Stimulated activated CD4-positive, alpha-beta T cell treated with anti-CD3 and anti-CD28 coated beads, Interleukin-4, amount 100 ng/mL, for 4 hours (primary cell): ENCODE measurements around the gene TEX29.

Experiments
- DNase-seq, 2 experiments: peaks; one replicate each; pipeline ENCODE4 v3.0.0-alpha.2; 2020

The TEX29 gene

GRCh38 chr13:111319998-111320911 lies at the start of gene TEX29:
Gene TEX29, plus strand, starts transcription at chr13:111320642. Its CDS starts 249 bp downstream, at chr13:111320891.
- no peak for DNase-seq

DNA sequence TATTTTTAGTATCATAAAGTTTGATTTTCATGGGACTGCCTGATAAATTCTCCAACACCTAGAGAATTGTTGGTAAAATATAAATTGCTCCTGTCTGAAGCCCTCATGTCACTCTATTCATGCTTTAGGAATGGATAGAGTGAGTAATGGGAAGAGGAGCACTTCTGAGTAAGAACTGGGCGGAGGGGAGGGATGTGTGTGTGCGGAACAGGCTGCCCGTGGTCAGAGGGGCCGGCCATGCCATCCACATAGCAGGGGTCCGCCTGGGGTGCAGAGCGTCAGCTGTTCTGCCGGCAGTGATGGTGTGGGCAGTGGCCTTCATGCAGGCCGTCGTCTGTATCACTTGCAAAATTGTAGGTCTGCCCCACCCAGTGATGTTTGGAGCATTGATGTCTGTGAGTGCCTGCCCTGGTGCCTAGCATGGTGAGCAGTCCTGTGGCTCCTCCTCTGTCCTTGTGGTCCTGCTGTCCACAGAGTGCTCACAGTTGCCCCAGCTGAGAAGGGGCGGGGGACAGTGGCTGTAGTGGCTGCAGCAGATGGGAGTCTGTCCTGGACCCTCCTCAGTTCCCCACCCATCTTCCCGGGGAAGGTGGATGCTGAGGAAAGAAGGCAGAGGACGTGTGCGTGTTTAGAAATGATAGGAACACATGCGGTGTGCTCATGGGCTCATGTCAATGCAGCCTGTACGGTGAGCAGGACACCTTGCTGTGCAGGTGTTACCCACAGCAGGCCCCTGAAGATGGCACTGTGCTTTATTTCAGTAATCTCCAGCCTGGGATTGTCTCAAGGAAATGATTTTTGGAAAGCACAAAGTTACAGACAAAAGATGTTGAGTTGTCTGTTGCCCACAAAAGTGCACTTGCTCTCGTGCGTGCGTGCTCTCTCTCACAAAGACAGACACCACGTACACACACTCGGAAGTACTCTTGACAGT lies 49.4 kb upstream of the TEX29 start:
- no peak for DNase-seq

- no peak for DNase-seq
Measured at GRCh38 chr13:111272117-111272516, 48.3 kb upstream of the TEX29 start.

DNA sequence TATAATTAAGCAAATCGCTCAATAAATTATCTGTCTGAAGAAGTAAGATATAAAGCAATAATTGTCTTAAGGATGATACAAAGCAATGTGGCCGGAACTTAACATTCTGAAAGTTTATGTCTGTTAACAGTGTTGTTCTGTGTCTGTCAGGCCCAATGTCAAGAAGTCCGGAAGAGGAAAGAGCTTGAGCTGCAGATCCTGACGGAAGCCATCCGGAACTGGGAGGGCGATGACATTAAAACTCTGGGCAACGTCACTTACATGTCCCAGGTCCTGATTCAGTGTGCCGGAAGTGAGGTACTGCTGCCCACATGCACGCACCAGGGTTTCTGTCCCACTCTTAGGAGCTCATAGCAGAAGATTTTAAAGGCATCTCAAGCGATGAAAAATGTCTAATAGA lies 45.1 kb upstream of the TEX29 start:
- DNase-seq: no peak

DNA sequence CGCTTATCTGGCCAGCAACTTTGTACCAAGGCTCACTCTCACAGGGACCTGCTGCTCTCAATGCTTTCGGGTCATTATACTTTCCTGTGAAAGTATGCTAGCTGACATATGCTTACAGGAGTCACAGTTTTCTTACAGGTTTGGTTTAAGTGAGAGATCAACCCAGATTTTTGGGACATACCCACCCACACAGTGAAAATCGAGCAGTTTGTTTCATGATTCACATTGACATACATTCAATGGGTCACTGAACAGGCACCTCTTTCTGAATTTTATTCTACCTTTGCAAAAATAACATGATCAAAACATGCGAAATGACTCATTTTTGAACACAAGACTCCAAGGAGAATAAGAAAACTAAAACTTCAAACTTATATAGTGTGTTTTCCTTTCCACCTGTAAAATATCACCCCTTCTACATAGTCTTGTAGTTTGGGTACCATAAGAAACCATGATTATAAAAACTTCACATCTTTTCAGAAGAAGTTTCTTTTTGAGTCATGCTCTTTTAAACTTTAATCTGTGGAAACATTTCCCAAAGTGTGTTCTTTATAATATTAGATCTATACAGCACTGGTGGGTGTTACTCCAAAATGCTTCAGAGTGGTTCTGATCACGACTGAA lies 44.3 kb upstream of the TEX29 start:
- no peak for DNase-seq

GRCh38 chr13:111278258-111278657 lies 42.2 kb upstream of the TEX29 start:
- DNase-seq: no peak

GRCh38 chr13:111278743-111279652 lies 41.4 kb upstream of the TEX29 start:
- no peak for DNase-seq

- DNase-seq: no peak
Measured at GRCh38 chr13:111280226-111280625, 40.2 kb upstream of the TEX29 start.

- no peak for DNase-seq
Measured at GRCh38 chr13:111280681-111281585, 39.5 kb upstream of the TEX29 start.

GRCh38 chr13:111281751-111282311 lies 38.6 kb upstream of the TEX29 start:
- no peak for DNase-seq

- no peak for DNase-seq
Measured at GRCh38 chr13:111282425-111282824, 38.0 kb upstream of the TEX29 start.

DNA sequence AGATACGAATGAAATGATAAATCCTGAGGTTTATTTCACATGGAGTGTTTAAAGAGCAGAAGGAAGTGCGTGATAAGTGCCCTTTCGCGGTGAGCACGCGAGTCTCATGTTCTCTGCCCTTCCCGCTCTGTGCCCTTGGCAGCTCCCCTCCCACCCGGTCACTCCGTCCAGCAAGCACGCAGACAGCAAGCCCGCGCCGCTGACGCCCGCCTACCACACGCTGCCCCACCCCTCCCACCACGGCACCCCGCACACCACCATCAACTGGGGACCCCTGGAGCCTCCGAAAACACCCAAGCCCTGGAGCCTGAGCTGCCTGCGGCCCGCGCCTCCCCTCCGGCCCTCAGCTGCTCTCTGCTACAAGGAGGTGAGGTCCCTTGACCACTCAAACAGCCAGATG lies 37.4 kb upstream of the TEX29 start:
- DNase-seq: no peak

DNA sequence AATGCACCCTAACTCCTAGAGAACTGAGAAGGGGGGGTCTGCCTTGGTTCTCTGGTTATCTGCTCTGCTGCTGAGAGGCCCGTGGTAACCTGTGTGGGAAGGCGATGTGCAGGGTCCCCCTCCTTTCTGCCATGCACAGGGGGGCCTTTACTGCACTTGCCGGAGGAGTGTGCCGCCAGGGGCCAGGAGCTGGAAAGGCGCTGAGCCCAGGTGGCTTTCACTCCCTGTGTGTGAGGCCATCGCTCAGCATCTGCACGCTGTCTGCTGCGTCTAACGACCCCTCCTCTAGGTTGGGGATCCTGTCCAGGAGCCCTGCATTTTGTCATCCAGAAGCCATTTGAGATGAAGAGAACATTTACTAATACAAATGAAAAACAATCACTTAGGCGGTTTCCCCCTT lies 37.0 kb upstream of the TEX29 start:
- no peak for DNase-seq

GRCh38 chr13:111283991-111284390 lies 36.5 kb upstream of the TEX29 start:
- DNase-seq: no peak

DNA sequence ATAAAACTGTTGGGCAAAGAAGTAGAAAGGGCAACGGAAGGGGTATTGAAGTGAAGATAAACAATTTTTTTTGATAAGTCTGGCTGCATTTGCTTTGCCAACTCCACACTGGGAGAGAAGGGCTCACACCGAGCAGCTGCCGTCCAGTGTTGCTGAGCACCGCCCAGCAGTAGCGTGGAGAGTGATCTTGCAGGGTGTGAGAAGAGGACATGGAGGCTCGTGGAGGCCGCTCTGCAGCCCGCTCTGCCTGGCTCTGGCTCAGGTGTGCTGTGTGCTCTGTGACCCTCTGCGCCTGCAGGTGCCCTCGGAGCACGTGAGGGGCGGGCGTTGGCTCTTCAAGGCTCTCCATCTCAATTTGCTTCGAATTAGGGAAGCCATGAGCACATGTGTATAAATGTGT lies 35.9 kb upstream of the TEX29 start:
- DNase-seq: no peak

DNA sequence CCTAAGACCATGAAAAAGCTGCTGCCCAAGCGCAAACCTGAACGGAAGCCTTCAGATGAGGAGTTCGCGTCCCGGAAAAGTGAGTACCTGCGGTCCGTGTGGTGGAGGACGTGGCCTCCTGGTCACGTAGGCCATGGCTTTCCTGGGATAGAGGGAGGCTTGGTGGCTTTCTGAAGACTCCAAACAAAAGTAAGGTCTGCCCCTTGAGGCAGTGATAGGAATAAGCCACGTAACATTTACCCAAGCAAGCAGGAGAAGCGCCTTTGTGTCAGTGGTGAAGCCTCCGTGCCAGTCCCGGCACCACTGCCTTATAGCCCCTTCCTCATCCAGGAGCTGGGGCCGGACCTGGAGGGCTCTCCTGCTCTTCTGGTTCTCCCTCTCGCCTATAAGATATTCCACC lies 34.3 kb upstream of the TEX29 start:
- DNase-seq: no peak

- no peak for DNase-seq
Measured at GRCh38 chr13:111286749-111287148, 33.7 kb upstream of the TEX29 start.

- DNase-seq: no peak
Measured at GRCh38 chr13:111287201-111287600, 33.2 kb upstream of the TEX29 start.

DNA sequence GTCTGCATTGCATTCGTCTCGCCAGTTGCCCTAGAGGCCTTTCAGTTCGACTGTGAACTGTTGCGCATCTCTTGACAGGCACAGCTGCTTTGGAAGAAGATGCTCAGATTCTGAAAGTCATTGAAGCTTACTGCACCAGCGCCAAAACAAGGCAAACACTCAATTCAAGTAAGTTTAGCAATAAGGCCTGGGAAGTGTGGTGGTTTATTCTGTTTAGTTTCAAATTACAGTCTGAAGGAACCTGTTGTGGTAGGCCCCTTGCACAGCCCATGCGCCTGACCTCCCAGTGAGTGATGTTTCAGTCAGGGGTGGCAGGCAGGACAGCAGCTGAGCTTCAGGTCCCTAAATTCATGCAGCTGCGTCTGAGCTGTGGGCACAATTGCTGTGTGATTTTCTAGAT lies 32.2 kb upstream of the TEX29 start:
- DNase-seq: no peak

- no peak for DNase-seq
Measured at GRCh38 chr13:111289251-111289650, 31.2 kb upstream of the TEX29 start.

GRCh38 chr13:111291908-111292307 lies 28.5 kb upstream of the TEX29 start:
- no peak for DNase-seq
